Measurements from ENCODE around the gene GPR107. TPM values are rescaled to one million over a fixed set of nuclear protein-coding genes. Genes with fewer than 3 reads are reported as not detected.

The GPR107 gene
- total RNA-seq, 2 experiments from 2014 or later: 19.6 to 20.4 TPM

DNA sequence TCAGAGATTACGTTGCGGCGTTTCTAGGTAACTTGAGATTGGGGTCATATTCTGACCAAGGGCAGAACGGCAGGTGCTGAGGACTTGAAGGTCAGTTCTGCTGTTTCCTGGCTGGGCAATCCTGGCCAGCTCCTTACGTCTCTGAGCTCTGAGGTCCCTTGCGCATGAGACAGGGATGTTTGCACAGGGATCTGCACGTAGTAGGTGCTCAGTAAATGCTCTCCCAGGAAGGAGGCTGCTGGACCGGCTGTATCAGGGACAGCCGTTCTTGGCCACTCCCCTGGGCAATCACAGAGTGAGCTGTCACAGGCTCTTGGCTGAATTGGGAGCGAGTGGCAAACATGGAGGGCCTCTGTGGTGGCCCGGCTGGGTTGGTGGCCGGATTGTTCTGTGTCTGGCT is 126.8 kb downstream of the GPR107 start:
- POLR2A ChIA-PET: no interaction called here
- CTCF ChIA-PET: interaction anchor here (0.5 kb wide), 1 partner anchor 56 kb away, joined by 3 read pairs; no protein-coding TSS in a partner anchor

DNA sequence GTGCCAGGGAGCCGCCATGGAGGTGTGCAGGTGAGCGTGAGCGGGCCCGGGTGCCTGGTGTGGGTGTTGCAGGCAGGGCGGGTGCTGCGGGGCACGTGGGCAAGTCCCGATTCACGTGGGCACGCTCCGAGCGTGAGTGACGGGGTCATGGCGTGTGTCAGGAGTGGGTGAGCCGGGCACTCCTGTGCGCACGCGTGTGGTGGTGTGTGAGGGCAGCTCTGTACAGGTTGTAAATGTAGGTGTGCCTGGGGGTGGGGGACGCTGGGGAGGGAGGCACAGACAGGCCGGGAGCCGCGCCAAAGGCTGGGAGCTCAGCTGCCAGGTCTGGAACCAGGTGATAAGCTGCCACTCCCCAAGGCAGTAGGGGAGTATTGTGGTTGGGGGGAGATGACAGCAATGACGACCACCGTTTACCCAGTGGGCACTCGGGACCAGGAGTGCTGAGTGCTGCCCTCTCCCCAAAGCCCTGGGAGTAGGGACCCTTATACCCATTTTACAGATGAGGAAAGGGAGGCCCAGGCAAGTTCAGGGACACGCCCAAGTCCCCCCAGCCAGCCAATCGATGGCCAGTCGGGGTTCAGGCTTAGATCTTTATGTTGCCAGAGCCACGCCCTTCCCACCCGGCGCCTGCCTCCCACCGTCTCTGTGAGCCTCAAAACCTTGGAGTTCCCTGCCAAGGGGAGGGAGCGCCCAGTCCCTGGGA is 128.1 kb downstream of the GPR107 start:
- ChIA-PET CTCF (no interaction called here), POLR2A (no interaction called here)

DNA sequence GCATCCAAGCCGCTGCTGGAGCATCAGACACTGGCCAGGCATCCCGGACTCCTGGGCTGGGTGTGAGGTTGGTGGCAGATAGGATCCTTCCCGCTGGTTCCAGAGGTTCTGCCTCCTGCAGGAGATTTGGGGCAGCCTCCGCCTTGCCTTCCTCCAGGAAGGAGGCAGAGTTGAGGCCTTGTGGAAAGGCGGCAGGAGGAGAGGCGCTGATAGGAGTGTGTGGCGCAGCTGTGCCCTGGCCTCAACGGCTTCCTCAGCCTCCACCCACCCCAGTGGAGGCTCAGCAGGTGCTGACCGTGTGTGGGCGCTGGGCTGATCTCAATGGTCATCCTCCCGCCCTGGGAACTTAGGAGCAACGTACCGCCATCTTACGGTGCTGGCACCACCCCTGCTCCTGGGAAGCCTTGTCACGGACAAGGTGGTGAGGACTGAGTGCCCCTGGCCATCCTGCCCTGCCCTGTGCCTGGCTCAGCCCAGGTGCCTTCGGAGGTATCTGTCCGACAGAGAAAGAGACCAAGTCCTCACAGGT is 128.7 kb downstream of the GPR107 start:
- CTCF ChIA-PET: no interaction called here
- POLR2A ChIA-PET: no interaction called here

GRCh38 chr9:130183133-130183762 is 129.5 kb downstream of the GPR107 start:
- POLR2A ChIA-PET: no interaction called here
- CTCF ChIA-PET: no interaction called here

GRCh38 chr9:130185017-130185416 is 131.3 kb downstream of the GPR107 start:
- CTCF ChIA-PET: no interaction called here
- POLR2A ChIA-PET: no interaction called here

- POLR2A ChIA-PET: no interaction called here
- CTCF ChIA-PET: no interaction called here
Observed at GRCh38 chr9:130185490-130186031, 131.9 kb downstream of the GPR107 start.

DNA sequence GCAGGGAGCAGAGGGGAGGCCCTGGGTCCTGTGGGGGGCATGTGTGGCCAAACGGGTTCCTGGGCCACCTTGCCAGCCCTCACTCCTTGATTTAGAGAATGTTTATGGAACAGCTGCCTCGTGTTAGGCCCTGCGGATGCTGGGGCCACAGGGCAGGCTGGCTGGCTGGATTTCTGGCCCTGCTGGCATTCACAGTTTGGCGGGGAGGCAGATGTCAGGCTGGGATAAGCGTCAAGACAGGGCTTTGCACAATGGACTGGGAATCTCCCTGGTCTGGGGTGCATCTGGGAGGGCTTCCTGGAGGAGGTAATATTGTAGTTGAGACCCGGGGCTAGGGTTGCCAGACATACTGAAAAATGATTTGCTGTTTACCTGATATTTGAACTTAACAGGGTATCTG is 132.3 kb downstream of the GPR107 start:
- POLR2A ChIA-PET: no interaction called here
- CTCF ChIA-PET: no interaction called here

DNA sequence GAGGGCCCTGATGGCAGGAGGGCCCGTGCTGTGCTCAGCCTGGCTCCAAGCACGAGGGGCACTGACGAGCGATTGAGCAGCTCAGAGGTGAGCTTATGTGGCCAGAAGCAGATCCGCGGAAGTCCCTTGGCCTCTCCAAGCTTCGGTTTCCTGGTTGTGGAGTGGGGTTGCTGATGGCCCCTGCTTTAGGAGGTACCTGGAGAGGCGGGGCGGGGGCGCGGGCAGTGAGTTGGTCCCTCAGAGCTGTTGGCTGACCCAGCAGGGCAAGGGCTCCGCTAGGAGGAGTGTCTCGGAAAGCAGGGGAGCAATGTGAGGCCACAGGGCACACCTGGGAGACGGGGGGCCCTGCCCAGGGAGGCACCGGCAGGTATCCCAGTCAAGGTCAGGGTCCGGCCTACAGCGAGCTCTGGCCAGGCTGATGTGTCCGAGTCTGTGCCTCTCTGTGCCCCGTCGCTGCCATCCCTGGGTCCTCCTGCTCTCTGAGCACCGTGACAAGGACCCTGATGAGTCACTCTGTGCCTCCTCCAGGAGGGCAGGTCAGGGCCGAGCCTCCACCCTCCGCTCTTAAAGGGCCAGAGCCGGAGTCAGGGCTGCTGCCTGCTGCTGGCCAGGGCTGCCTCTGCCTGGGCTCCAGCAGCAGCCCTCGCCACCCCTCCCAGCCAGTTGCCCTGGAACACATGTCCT is 133.3 kb downstream of the GPR107 start:
- ChIA-PET CTCF (no interaction called here), POLR2A (interaction anchor here (0.7 kb wide), 1 partner anchor 12 kb away, joined by 3 read pairs; no protein-coding TSS in a partner anchor)

- ChIA-PET POLR2A (interaction anchor here (0.7 kb wide), 1 partner anchor 13 kb away, joined by 3 read pairs; no protein-coding TSS in a partner anchor), CTCF (no interaction called here)
Observed at GRCh38 chr9:130187523-130187846, 133.8 kb downstream of the GPR107 start.

- ChIA-PET CTCF (no interaction called here), POLR2A (interaction anchor here (0.5 kb wide), 1 partner anchor 293 kb away, joined by 3 read pairs; no protein-coding TSS in a partner anchor)
Observed at GRCh38 chr9:130188860-130189481, 135.3 kb downstream of the GPR107 start.

Other genes with a start within 250 kb of the GPR107 start
- gene TOR1A, start 229.8 kb upstream of the GPR107 start, total RNA-seq: 10 to 100 TPM; 47.5 to 50.6 TPM
- 10 to 100 TPM; 70.0 to 72.3 TPM for gene C9orf78, start 218.6 kb upstream of the GPR107 start, total RNA-seq
- 10 to 100 TPM; 52.2 to 54.2 TPM for gene USP20, start 218.4 kb upstream of the GPR107 start, total RNA-seq
- 100 to 1,000 TPM; 205 to 207 TPM for gene FNBP1, start 10.7 kb upstream of the GPR107 start, total RNA-seq
- gene NCS1, start 118.5 kb downstream of the GPR107 start, total RNA-seq: 10 to 100 TPM; 19.2 to 21.8 TPM
- not detected for gene HMCN2, start 211.9 kb downstream of the GPR107 start, total RNA-seq

All from activated CD8-positive, alpha-beta memory T cell treated with anti-CD3 and anti-CD28 coated beads for 36 hours (primary cell).